PFSK-1 (cell line): ENCODE measurements around the gene POLA1.

ENCODE experiments used
- FOXP2 ChIP-seq: optimal IDR thresholded peaks from 2 replicates; pipeline ENCODE3; 2011; ENCODE audit warnings: borderline replicate concordance, control low read depth, inconsistent platforms; ENCODE audit not compliant: insufficient read depth; ENCODE audit errors: extremely low read length, extremely low read depth
- POLR2AphosphoS5 ChIP-seq: IDR thresholded peaks from 2 replicates; pipeline ENCODE4 v1.6.1; 2012; ENCODE audit warnings: low read depth, mild to moderate bottlenecking, control low read depth, low read length, moderate library complexity
- SIN3A ChIP-seq: IDR thresholded peaks from 2 replicates; pipeline ENCODE4 v1.6.1; 2012; ENCODE audit warnings: mild to moderate bottlenecking, low read length, moderate library complexity, borderline replicate concordance; ENCODE audit not compliant: insufficient read depth
- TAF1 ChIP-seq: IDR thresholded peaks from 2 replicates; pipeline ENCODE4 v1.6.1; 2012; ENCODE audit warnings: low read length, control low read depth, borderline replicate concordance; ENCODE audit not compliant: insufficient read depth
- TF ChIP-seq, protein P1 (sequence below), 2 experiments: IDR thresholded peaks; 2 replicates each; pipeline versions ENCODE4 v1.6.1 to v1.8.0; 2011 to 2012; ENCODE audit warnings: low read depth in 2 of 2, low read length in 2 of 2, control low read depth in 1 of 2, inconsistent platforms in 1 of 2, mild to moderate bottlenecking in 1 of 2, moderate library complexity in 1 of 2; ENCODE audit not compliant: insufficient read depth in 1 of 2

Gene POLA1

DNA sequence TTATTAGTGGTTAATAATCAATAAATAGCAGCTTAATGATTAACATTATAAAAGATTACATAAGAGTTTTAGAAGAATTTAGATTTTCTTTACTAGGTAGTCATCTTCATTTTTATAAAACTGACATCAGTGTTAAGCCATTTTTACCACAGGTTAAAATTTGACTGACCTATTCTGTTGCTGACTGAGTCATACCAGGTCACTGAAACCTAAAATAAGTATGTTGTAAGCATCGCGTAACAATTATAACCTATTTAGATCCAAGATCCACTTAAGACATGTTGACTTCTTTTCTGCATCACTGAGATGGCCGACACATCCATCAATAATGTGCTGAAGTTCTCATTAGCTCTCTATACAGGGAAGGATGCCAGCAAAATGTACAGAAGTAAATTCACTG is 285.4 kb downstream of the POLA1 start:
- TF ChIP-seq SIN3A (no peak), TAF1 (no peak), FOXP2 (no peak), POLR2AphosphoS5 (no peak)
- TF ChIP-seq, protein P1, sequence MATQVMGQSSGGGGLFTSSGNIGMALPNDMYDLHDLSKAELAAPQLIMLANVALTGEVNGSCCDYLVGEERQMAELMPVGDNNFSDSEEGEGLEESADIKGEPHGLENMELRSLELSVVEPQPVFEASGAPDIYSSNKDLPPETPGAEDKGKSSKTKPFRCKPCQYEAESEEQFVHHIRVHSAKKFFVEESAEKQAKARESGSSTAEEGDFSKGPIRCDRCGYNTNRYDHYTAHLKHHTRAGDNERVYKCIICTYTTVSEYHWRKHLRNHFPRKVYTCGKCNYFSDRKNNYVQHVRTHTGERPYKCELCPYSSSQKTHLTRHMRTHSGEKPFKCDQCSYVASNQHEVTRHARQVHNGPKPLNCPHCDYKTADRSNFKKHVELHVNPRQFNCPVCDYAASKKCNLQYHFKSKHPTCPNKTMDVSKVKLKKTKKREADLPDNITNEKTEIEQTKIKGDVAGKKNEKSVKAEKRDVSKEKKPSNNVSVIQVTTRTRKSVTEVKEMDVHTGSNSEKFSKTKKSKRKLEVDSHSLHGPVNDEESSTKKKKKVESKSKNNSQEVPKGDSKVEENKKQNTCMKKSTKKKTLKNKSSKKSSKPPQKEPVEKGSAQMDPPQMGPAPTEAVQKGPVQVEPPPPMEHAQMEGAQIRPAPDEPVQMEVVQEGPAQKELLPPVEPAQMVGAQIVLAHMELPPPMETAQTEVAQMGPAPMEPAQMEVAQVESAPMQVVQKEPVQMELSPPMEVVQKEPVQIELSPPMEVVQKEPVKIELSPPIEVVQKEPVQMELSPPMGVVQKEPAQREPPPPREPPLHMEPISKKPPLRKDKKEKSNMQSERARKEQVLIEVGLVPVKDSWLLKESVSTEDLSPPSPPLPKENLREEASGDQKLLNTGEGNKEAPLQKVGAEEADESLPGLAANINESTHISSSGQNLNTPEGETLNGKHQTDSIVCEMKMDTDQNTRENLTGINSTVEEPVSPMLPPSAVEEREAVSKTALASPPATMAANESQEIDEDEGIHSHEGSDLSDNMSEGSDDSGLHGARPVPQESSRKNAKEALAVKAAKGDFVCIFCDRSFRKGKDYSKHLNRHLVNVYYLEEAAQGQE (IDR thresholded peaks at IDR 0.05; ENCODE audit: insufficient read depth in 1 of 2, low read depth in 2 of 2, low read length in 2 of 2) = no peak

DNA sequence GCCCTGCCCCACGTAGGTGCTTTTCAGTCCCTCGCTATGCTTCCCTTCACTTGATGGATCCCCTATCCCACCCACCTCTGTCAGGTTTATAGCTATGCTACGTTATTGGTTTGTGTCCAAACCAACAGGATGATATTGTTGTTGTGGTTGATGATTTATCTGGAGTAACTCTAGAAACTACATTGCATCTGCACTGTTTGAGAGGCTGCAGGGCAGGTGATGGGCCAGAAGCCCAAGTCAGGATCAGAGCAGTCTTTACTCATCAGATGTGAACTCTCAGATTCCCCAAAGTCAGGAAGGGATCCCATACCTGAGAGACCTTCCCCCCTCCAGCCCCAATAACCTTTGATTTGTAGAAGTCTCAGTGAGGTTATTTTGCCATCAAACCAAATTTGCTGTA is 287.3 kb downstream of the POLA1 start:
- no peak for TF ChIP-seq TAF1
- no peak for TF ChIP-seq FOXP2
- no peak for TF ChIP-seq SIN3A
- no peak for TF ChIP-seq POLR2AphosphoS5
- TF ChIP-seq, protein P1 (IDR thresholded peaks at IDR 0.05; ENCODE audit: insufficient read depth in 1 of 2, low read depth in 2 of 2, low read length in 2 of 2) = no peak

GRCh38 chrX:24982306-24982965 is 288.7 kb downstream of the POLA1 start:
- no peak for TF ChIP-seq FOXP2
- TF ChIP-seq SIN3A = no peak
- TF ChIP-seq, protein P1 (IDR thresholded peaks at IDR 0.05; ENCODE audit: insufficient read depth in 1 of 2, low read depth in 2 of 2, low read length in 2 of 2) = no peak
- TF ChIP-seq POLR2AphosphoS5 = no peak
- no peak for TF ChIP-seq TAF1

- TF ChIP-seq TAF1 (no peak), POLR2AphosphoS5 (no peak), SIN3A (no peak), FOXP2 (no peak)
- TF ChIP-seq, protein P1 (IDR thresholded peaks at IDR 0.05; ENCODE audit: insufficient read depth in 1 of 2, low read depth in 2 of 2, low read length in 2 of 2) = no peak
These were observed 290.2 kb downstream of the POLA1 start for GRCh38 chrX:24983931-24984330.

GRCh38 chrX:24985120-24985519 is 291.4 kb downstream of the POLA1 start:
- TF ChIP-seq SIN3A (no peak), TAF1 (no peak), POLR2AphosphoS5 (no peak), FOXP2 (no peak)
- TF ChIP-seq, protein P1 (IDR thresholded peaks at IDR 0.05; ENCODE audit: insufficient read depth in 1 of 2, low read depth in 2 of 2, low read length in 2 of 2) = no peak
